ENCODE measurements around the gene ATP6V0A4.
"Not testable (repeated sequence)": the region's sequence is repeated elsewhere in the genome, so short reads cannot be mapped to it uniquely, and the experiment has no call there.

Gene ATP6V0A4

GRCh38 chr7:138697535-138698182 lies 100.3 kb downstream of the ATP6V0A4 start:
- DNase-seq, result no peak

- not testable (repeated sequence) for DNase-seq
These were observed 102.2 kb downstream of the ATP6V0A4 start for GRCh38 chr7:138695776-138696175.

GRCh38 chr7:138695106-138695505 lies 102.9 kb downstream of the ATP6V0A4 start:
- no peak for DNase-seq

- no peak for DNase-seq
These were observed 106.8 kb downstream of the ATP6V0A4 start for GRCh38 chr7:138691178-138691577.

- DNase-seq, result no peak
These were observed 107.5 kb downstream of the ATP6V0A4 start for GRCh38 chr7:138690495-138690894.

- DNase-seq, result not testable (repeated sequence)
These were observed 110.0 kb downstream of the ATP6V0A4 start for GRCh38 chr7:138688037-138688436.

GRCh38 chr7:138684340-138684739 lies 113.7 kb downstream of the ATP6V0A4 start:
- DNase-seq, result no peak

GRCh38 chr7:138679793-138680192 lies 118.2 kb downstream of the ATP6V0A4 start:
- DNase-seq, result no peak

- no peak for DNase-seq
These were observed 127.4 kb downstream of the ATP6V0A4 start for GRCh38 chr7:138670594-138670993.

GRCh38 chr7:138669364-138669763 lies 128.6 kb downstream of the ATP6V0A4 start:
- no peak for DNase-seq

- no peak for DNase-seq
These were observed 129.1 kb downstream of the ATP6V0A4 start for GRCh38 chr7:138668946-138669345.

- no peak for DNase-seq
These were observed 129.8 kb downstream of the ATP6V0A4 start for GRCh38 chr7:138668229-138668596.

- no peak for DNase-seq
These were observed 130.3 kb downstream of the ATP6V0A4 start for GRCh38 chr7:138667535-138668228.

- DNase-seq, result no peak
These were observed 131.6 kb downstream of the ATP6V0A4 start for GRCh38 chr7:138666385-138666784.

GRCh38 chr7:138665669-138666140 lies 132.3 kb downstream of the ATP6V0A4 start:
- DNase-seq, result no peak

GRCh38 chr7:138665249-138665648 lies 132.7 kb downstream of the ATP6V0A4 start:
- DNase-seq, result no peak

GRCh38 chr7:138663725-138664710 lies 134.0 kb downstream of the ATP6V0A4 start:
- DNase-seq, result no peak

- DNase-seq, result no peak
These were observed 135.0 kb downstream of the ATP6V0A4 start for GRCh38 chr7:138662991-138663320.

- DNase-seq, result no peak
These were observed 135.7 kb downstream of the ATP6V0A4 start for GRCh38 chr7:138662076-138662990.

GRCh38 chr7:138661069-138661635 lies 136.8 kb downstream of the ATP6V0A4 start:
- no peak for DNase-seq

GRCh38 chr7:138658889-138659288 lies 139.1 kb downstream of the ATP6V0A4 start:
- no peak for DNase-seq

- DNase-seq, result no peak
These were observed 140.1 kb downstream of the ATP6V0A4 start for GRCh38 chr7:138657854-138658386.

Measured in stimulated activated CD4-positive, alpha-beta T cell treated with anti-CD3 and anti-CD28 coated beads, Interleukin-1b, Interleukin-23, amount 100 ng/mL, for 48 hours (primary cell).